ENCODE measurements around the gene CBX7.
A peak's percentile ranks its signal among the peaks of the same experiment; 100 is the strongest.

CBX7 gene

DNA sequence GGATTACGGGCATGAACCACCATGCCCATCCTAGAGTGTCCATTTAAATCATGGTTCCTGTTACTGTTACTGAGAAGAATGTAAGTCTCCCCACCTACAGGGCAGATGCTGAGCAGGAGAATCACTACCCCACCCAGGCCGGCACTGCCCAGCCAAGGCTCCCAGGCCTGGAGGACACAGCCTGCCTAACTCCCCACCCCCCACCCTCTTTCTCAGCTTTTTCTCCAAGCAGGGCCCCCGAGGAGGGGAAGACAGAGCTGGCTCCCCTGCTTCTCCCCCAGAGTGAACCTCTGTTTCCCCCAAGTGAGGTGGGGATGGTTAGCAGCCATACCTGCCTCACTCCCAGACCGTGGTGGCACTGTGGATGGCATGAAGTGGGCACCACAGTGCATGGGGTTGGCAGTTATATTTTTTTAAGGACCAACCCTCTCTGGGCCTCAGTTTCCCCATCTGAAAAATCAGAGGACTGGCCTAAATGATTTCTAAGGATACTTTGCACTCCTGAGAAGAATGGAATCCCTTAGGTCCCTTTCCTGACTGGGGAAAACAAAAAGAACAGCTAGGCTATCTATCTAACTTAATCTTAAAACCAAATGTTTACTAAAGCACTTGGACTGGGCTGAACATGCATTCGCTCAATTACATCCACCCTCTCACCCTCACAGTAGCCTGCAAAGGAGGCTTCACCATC is 5.0 kb downstream of the CBX7 start:
- in situ Hi-C loops (cut with HindIII; ENCODE audit: low sequenced_read_pairs) = no loop called here
- DNase-seq (ENCODE audit: low read depth, low spot score) = no peak
- TF ChIP-seq, protein P1, sequence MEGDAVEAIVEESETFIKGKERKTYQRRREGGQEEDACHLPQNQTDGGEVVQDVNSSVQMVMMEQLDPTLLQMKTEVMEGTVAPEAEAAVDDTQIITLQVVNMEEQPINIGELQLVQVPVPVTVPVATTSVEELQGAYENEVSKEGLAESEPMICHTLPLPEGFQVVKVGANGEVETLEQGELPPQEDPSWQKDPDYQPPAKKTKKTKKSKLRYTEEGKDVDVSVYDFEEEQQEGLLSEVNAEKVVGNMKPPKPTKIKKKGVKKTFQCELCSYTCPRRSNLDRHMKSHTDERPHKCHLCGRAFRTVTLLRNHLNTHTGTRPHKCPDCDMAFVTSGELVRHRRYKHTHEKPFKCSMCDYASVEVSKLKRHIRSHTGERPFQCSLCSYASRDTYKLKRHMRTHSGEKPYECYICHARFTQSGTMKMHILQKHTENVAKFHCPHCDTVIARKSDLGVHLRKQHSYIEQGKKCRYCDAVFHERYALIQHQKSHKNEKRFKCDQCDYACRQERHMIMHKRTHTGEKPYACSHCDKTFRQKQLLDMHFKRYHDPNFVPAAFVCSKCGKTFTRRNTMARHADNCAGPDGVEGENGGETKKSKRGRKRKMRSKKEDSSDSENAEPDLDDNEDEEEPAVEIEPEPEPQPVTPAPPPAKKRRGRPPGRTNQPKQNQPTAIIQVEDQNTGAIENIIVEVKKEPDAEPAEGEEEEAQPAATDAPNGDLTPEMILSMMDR (IDR thresholded peaks at IDR 0.05; ENCODE audit: low read depth, low read length) = no peak
- no peak overlapping the region for H3K4me3 ChIP-seq (ENCODE audit: low read depth, low read length)

DNA sequence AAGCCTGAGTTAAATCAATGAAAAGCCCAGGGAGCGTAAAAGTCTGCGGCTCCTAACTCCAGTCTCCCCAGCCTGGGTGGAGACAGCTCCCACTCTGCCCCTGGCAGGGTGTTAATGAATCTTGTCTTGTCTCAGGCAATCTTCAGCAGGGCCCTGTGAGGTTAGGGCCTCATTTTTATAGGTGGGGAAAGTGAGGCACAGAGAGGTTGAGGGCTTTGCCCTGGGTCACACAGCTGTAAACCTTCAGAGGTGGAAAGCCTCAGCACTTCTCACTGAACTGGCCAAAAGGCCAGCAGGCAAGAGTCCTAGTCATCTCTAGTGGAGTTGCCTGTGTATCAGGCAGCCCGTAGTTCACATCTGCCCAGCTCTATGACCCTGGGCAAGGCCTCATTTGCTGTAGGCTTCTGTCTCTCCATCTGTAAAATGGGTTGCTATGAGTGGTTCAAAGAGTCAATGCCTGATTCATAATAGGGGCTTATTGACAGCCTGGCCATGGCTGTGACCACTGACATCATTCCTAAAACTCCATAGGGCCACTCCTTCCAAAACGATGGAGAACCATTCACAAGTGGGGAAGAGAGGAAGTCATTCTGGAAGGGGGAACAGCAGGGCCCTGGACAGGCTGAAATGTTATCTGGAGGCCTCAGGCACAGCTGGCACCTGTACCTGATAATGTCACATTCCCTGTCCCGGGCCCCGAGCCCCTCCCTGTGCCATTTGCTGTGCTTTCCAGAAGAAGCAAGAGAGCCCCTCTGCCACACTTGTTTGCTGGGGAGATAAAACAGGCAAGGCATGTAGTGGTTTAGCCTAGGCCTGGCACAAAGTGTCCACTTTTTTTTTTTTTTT is 6.0 kb downstream of the CBX7 start:
- in situ Hi-C loops (cut with HindIII; ENCODE audit: low sequenced_read_pairs) = no loop called here
- peak overlapping the region; percentile 79 for H3K4me3 ChIP-seq (ENCODE audit: low read depth, low read length)
- no peak for DNase-seq (ENCODE audit: low read depth, low spot score)
- TF ChIP-seq, protein P1 (IDR thresholded peaks at IDR 0.05; ENCODE audit: low read depth, low read length) = no peak

DNA sequence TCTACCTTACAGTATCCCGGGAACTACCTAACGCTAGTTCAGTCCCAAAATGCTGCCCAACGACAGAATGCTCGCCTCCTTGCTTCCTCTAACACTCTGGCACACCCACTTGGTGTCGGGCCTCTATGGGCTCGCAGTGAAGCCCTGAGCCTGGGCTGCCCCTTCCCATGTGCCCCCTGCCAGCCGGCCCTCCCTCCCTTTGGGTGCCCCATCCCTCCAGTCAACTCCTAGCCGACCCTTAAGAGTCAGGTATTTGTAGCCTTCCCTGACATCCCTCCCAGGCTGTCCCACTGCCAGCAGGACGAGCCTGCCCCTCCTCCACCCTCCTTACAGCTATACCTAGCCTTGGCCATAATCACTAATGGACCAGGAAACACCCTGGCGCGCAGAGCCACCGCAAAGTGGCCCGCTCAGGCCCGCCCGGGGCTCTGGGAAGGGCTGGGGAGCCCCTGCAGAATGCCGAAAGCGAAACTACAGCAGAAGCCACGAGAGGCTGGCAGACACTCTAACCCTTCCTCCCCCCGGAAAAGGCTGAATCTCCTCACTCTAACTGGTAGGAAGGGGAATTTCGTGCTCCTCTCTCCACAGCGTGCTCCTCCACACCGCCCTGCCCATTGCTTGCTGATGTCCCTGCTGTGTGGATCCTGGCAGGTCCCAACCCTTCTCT is 8.2 kb downstream of the CBX7 start:
- peak; percentile 45 for DNase-seq (ENCODE audit: low read depth, low spot score)
- peak overlapping the region; percentile 79 for H3K4me3 ChIP-seq (ENCODE audit: low read depth, low read length)
- TF ChIP-seq, protein P1 (IDR thresholded peaks at IDR 0.05; ENCODE audit: low read depth, low read length) = no peak
- in situ Hi-C loops (cut with HindIII; ENCODE audit: low sequenced_read_pairs) = no loop called here

DNA sequence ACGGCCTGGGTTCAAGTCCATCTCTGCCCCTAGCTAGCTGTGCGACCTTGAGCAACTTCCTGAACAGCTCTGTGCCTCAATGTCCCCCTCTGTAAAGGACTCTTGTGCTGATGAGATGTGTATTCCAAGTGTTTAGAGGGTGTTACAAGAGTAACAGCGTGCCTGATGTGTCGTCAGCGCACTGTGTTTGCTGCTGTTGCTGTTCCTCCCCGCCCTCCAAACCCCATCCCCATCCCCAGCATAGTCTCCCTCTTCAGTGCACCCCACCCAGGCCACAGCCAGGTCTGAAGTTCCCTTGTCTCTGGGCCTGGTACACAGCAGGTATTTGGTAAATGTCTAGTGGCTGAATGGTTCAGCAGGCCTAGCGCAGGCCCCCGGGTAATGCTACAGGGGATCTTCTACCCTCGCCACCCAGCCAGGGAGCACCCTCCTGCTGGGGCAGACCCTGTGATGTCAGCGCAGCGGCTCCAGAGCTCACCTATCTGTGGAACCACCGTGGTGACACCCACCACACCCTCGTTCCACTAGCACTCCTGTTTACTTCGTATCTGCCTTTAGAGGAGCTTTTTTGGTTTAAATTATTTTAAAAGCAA is 10.3 kb downstream of the CBX7 start:
- TF ChIP-seq, protein P1 (IDR thresholded peaks at IDR 0.05; ENCODE audit: low read depth, low read length) = no peak
- in situ Hi-C loops (cut with HindIII; ENCODE audit: low sequenced_read_pairs) = no loop called here
- no peak for DNase-seq (ENCODE audit: low read depth, low spot score)

DNA sequence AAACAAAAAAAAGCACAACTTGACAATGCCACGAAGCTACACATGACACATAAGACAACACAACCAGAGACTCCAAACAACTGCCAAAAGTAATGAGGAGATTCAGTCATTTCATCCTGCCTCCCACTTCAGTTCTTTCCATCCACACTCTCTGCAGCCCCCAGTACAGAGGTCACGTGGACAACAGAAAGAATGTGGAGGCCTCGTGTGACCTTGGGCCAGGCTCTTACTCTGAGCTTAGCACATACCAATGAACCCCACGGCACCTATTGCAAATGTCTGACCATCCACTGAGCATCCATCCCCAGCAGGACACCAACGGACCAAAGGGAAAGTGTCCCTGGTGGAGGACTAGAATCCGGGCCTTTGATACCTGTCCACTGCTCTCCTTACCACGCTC is 12.5 kb downstream of the CBX7 start:
- DNase-seq (ENCODE audit: low read depth, low spot score) = no peak
- no peak overlapping the region for H3K4me3 ChIP-seq (ENCODE audit: low read depth, low read length)
- TF ChIP-seq, protein P1 (IDR thresholded peaks at IDR 0.05; ENCODE audit: low read depth, low read length) = no peak
- in situ Hi-C loops (cut with HindIII; ENCODE audit: low sequenced_read_pairs) = no loop called here

More for the DNA sequence above, 10.3 kb downstream of the CBX7 start:
- no peak overlapping the region for H3K4me3 ChIP-seq (ENCODE audit: low read depth, low read length)

DNA sequence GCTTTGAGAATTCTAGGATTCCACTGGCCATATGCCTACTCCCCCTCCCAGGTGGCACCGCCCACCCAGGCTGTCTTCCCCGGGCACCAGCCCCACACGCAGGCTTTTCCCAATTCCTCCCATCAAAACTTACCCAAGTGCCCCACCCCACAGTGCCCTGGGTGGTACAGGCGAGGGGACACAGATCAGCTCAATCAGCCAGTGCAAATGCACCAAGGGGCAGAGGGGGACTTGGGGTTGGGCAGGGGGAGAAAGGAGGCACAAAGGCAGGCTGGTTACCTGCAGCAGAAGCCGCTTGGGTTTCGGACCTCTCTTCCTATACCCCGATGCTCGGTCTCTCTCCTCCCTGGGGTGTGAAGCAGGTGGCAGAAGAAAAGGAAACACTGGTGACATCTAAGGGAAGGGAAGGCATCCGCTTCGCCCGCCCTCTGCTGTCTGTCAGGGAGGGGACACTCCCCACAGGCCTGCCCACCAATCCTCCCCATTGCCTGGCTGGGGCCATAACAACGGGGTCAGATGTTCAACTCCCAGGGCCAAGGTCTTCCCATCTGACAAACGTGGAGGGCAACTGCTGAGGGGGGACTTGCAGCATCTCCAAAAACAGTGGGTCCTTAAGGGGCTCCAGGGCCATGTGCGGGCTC is 14.0 kb downstream of the CBX7 start:
- TF ChIP-seq, protein P1 (IDR thresholded peaks at IDR 0.05; ENCODE audit: low read depth, low read length) = no peak
- no peak overlapping the region for H3K4me3 ChIP-seq (ENCODE audit: low read depth, low read length)
- DNase-seq (ENCODE audit: low read depth, low spot score) = no peak
- in situ Hi-C loops (cut with HindIII; ENCODE audit: low sequenced_read_pairs) = no loop called here
